CMK (cell line): ENCODE data around the gene HLTF.

Experiments
- DNase-seq: peaks from one replicate; pipeline ENCODE4 v3.0.0-alpha.2; 2010; ENCODE audit warnings: low read depth

Gene HLTF

DNA sequence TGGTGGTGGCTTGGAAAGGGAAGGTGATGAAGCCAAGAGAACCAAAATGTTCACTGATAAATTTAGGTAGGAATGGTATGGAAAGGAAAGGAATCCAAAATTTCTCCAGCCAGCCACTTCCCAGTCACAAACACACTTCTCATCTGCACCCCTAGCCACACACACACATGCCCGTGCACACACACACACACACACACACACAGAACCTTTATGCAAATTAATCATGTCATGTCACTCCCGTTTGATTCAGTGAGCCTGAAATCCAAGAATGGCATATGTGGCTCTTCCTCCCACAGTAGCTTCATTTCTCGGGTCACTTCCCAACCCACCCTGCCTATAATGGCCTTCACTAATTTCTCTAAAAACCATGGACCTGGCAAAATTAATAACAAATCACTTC, 3.1 kb upstream of the HLTF start:
- no peak for DNase-seq

DNA sequence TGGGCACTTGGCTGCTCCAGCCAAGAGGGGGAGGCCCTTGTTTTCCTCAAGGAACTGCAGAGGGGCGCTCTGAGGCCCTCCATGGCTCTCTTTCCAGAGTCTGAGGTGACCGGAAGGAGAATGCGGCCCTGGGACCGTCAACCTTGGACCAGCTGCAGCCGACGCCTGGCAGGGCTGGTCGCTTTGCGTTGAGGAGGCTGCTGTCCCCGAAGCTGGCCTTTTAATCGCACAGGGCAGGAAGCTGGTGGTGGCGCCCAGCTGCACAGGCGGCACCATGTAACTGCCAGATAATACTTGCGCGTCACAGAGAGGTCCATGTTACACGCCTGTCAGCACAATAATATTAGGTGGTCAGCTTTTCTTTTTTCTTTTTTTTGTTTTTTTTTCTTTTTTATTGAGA, 875 bp upstream of the HLTF start:
- no peak for DNase-seq

DNA sequence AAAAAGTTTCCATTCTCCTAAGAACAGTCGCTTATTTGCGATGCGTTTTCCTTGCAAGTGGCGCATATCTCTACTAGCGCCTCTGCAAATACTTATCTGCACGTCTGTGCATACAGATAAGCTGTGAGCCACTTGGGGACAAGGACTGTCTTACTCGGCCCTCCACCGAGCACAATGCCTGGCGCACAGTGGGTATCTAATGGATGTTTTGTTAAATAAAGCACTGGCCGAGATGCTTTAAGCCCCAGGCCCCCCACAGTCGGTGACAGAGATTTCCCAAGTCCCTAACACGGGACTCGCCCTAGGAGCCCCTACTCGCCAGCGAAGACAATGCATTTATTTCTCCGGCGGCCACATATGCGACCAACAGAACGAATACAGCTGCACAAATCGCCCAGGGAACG, 503 bp downstream of the HLTF start:
- peak; percentile 33 for DNase-seq

DNA sequence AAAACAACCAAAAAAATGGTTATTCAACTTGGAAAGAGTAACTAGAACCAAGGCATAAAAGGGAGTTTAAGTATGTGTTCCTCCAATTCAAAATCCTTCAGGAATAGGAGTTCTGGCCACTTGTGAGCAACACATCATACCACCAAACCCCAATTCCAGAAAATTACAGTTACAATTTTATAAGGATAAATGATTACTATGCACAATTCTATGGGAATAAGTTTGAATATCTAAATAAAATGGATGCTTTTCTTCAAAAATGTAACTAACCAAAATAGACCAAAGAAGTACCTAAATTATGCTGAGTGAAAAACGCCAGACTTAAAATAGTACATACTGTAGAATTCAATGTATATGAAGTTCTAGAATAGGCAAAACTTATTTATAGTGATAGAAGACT, 4.6 kb downstream of the HLTF start:
- no peak for DNase-seq

DNA sequence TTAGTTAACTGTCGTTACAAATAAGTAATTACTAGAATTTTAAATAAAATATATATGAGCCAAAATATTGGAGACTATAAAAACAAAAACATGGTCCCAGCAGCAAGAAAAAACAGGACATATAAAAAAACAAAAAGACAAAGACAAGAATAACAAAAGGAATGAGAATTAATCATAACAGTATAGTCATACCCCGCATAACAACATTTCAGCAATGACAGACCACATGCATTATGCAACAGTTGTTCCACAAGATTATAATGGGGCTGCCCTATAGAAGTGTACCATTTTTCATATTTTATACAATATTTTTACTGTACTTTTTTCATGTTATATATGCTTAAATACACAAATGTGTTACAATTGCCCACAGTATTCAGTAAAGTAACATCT, 5.6 kb downstream of the HLTF start:
- DNase-seq, result no peak

DNA sequence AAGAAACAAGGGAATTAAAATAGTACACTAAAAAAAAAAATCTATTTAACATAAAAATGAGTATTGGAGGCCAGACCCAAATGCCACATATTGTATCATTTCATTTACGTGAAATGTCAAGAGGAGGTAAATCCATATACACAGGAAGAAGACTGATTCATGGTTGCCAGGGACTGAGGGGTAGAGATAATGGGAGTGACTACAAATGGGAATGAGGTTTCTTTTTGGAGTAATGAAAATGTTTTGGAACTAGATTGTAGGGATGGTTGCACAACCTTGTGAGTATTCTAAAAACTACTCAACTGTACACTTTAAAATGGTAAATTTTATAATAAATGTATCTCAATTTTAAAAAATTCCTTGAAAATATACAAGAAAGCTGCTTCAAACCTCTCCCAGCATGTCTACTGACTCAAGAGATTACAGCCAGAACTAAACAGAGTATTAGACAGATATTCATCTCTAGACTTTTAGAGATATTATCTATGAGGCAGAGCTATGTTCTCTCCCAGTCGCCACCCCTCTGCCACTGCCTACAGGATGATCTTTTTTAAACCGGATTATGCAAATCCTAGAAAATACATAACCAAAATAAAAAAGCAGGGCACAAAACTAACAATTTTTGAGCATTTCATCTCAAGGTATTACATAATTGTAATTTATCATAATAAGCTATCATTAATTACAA, 6.2 kb downstream of the HLTF start:
- no peak for DNase-seq

DNA sequence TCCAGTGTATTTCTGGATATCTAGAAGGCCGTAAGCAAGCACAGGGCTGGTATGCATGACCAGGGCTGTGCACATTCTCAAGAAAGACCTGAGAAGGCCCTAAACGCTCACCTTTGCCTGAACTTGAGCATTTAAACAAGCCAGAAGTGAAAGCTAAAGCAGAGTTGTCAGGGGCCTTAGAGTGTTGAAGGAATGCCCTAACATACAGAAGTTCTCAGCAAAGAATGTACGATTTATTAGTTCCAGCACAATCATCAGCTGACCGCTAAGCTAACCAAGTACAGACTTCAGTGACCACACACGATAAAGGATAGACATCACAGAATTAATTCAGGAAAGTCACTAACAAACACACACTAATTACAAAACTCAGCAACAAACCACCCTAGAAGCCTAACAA, 8.7 kb downstream of the HLTF start:
- no peak for DNase-seq

DNA sequence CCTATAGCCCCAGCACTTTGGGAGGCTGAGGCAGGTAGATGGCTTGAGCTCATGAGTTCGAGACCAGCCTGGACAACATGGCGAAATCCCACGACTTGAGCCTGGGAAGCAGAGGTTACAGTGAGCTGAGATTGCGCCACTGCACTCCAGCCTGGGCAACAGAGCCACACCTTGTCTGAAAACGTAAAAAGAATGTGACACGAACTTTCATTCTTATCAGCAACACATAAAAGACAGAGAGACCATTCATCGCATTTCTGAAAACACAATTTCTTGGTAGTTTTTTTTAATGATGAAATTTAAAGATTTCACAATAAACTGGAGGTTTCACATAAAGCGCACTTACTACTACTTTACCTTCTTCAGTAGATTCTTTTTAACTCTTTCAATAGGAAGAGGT, 18.4 kb downstream of the HLTF start:
- no peak for DNase-seq

DNA sequence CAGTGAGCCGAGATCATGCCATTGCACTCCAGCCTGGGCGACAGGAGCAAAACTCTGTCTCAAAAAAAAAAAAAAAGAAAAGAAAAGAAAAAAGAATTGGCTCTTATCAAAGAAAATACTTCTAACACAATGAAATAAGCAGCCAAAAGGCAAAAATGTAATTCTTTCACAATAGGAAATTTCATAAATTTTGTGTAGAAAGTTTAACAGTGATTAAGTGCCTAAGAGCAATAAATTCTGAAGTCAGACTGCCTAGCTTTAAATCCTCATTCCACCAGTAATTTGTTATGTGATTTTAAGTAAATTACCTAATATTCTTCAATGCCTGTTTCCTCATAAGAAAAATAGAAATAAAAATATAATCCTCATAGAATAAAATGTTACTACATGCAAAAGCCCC, 24.6 kb downstream of the HLTF start:
- no peak for DNase-seq

DNA sequence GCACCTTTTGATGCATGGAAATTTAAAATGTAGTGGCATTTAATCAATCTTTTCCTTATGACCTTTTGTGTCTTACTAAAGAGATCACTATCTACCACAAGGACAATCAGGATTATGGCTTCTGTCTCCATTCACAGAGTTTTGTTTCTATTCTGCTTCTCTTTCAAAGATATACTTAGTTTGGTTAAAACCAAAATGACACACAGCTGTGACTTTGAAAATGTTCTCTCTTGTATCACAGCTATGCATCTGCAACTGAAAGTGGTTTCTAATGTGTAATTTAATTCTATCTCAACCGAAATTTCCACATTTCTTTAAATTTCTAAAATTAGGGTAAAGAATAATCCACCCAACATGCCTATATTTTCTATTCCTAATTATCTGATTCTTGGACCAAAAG, 27.7 kb downstream of the HLTF start:
- no peak for DNase-seq

DNA sequence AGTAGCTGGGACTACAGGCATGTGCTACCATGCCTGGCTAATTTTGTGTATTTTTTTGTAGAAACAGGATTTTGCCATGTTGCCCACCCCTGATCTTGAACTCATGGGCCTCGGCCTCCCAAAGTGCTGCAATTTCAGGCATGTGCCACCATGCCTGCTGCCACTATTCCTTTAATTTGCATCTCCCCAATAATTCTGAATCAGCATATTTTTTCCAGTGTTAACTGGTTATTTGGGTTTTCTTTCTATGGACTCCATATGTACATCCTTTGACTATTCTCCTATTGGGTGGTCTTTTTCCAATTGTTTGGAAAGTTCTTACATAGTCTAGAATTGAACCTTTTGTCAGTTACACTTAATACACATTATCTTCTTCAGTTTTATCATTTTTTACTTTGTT, 28.1 kb downstream of the HLTF start:
- no peak for DNase-seq

DNA sequence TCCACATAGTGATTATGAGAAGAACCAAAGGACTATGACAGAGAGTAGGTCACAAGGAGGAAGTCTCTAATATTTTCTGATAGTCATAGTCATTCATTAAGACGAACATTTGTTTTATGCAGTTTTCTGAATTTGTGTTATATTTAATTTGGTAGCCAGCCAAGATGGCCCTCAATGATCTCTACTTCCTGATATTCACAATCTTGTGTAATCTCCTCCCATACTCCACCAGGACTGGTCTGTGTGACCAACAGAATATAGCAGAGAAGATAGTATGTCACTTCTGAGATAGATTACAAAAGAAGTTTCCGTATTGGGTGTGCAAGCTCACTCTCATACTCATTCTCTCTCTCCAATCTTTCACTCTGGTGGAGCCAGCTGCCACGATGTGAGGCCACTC, 30.8 kb downstream of the HLTF start:
- no peak for DNase-seq

DNA sequence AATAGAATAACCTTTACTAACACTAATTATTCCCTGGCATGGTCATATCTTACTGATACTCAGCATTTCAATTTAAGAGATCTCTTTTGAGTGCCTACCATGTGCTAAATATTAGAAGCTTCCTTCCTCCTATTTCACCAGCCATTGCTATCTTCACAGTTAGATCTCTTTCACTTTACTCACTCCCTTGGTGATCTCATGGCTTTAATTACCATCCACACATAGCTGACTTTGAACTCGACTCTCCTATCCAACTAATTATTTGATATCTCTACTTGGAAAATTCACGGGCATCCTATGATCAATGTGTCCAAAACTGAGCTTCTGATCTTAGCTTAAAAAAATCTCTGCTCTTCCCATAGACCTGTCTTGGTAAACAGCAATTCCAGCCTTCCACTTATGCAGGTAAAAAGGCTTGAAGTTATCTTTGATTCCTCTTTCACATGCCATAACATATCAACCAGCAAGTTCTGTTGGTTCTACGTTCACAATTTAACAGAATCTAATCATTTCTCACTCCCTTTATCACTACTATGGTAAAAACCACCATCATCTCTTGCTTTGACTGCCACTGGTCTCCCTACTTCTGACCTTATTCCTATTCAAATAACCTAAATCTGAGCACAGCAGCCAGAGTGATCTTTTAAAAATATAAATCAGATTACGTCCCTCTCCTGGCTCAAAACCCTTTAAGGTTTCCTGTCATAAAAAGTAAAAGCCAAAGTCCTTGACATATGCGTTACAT, 41.8 kb downstream of the HLTF start:
- no peak for DNase-seq

DNA sequence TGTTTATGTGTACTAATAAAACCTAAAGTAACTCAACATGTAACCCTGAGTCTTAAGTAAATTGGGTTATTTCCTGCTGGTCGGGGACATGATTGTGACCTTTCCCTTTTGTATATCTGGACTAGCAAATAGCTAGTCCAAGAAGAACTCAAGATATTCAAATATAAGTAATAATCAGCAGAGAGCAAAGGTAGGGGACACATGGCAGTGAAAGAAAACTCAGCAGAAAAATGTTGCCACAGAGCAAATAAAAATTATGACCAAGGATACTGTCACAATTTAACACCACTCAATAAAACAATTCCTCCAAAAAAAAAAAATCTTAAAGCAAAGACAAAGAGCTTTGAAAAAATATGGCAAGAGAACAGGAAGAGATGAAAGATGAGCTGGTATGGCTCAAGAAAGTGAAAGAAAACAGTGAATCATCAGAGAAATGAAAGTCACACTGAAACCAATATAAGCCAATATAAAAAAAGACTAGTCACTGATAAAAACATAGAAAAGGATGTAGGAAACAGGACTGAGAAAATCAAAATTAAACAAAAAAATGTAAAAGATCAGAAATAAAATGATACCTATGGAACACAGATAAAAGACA, 43.4 kb downstream of the HLTF start:
- no peak for DNase-seq

DNA sequence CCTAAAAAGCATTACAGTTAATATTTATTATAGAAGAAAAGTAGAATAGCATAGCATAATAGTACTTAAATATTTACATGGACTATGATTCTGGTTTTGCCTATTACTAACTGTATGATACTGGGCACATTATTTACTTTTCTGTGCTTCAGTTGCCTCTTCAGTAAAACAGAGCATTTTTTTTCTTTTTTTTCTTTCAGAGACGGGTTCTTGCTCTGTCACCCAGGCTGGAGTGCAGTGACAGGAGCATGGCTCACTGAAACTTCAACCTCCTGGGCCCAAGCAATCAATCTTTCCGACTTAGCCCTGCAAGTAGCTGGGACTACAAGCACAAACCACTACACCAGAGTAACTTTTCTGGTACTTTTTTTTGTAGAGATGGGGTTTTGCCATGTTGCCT, 48.0 kb downstream of the HLTF start:
- no peak for DNase-seq

DNA sequence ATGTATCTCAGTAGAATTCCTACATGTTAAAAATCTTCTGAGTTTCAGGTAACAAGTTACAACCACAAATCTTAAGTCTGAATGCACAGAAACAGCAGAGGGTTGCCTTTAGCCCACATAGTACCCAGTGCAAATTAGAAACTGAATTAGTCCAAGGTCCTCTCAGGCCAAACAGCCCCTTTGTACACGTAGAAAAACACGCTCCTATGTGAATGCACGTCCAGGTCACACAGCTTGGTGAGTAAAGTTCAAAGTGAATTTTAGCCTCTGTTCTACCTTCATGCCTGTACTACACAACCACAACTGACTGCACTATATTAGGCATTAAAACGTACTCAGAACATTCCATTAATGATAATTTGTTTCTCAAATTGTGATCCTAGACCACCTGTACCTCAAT, 48.6 kb downstream of the HLTF start:
- no peak for DNase-seq

DNA sequence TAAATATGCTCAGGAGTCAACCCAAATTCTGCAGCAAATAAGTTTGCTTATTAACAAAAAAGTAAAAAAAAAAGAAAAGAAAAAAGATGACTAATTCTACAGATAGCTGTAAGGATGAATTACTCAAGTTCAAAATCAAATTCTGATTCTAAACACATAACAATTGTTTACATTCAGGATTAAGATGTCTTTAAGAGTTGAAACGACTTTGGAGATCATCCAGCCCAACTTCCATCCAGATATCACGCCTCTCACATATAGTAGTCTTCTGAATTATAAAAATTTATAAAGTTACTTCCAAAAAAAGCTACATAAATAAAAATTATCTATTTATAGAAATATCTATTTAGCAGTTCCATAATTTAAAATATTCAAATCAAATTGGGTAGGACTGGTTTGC, 55.2 kb downstream of the HLTF start:
- no peak for DNase-seq

DNA sequence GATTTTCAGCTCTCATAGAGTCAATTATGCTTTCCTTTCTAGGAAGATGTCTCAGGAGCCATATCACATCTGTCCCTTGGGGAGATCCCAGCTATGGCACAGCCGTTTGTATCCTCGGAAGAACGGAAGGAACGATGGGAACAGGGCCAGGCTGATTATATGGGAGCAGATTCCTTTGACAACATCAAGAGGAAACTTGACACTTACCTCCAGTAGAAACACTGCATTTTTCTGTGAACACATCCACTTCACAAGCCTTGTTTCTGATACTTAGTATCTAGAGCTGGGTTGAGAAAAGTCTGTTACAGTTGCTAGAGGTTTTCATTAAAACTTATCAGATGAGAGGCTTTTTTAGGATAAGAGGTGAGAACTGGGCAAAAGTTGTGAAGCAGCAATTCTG, 59.6 kb downstream of the HLTF start:
- DNase-seq, result no peak

DNA sequence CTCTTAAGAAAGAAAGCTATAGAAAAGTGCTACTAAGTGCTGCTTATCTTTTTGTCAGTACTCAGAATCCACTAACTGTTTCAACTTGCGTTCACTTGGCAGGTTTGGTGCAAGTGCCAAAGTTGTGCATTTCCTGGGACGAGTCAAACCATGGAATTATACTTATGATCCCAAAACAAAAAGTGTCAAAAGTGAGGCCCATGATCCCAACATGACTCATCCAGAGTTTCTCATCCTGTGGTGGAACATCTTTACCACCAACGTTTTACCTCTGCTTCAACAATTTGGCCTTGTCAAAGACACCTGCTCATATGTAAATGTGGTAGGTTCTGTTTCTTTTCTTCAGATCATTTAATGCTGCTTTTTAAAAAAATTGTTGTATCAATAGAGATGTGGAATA, 62.4 kb downstream of the HLTF start:
- DNase-seq, result no peak

DNA sequence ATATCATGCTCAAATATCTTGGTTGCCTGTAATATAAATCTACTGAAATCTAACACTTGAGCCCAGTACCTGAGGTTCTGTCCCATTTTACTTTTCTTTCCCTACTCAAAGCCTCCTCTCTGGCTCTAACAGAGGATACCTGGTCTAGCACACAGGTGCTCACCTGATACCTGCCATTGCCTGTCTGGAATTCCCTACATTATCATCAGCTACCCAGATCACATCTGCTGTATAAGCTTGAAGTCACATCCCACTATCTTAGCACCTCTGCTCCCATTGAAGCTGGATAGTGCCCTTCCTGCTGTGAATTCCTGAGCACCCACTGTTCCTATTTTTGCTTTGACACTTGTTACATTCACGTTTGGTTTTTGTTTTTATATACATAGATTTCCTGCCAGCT, 64.5 kb downstream of the HLTF start:
- no peak for DNase-seq

DNA sequence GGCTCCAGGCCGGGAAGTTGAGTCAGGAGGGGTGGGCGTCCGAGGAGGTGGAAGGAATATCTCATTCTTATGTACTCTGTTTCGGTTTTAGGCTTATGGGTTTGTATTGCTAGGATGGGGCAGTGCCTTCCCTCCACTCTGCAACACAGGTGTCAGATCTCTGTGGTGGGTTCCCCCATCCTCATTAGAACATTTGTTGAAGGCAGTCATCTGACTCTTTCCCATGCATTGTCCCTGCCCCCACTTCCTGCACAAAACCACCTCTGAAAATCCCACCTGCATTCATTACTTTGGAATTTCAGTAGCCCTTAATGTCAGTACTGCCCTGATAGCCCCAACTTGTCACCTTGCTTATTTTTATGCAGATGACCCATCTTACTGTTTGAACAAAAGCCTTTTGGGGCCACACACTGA, 65.5 kb downstream of the HLTF start:
- DNase-seq, result no peak

DNA sequence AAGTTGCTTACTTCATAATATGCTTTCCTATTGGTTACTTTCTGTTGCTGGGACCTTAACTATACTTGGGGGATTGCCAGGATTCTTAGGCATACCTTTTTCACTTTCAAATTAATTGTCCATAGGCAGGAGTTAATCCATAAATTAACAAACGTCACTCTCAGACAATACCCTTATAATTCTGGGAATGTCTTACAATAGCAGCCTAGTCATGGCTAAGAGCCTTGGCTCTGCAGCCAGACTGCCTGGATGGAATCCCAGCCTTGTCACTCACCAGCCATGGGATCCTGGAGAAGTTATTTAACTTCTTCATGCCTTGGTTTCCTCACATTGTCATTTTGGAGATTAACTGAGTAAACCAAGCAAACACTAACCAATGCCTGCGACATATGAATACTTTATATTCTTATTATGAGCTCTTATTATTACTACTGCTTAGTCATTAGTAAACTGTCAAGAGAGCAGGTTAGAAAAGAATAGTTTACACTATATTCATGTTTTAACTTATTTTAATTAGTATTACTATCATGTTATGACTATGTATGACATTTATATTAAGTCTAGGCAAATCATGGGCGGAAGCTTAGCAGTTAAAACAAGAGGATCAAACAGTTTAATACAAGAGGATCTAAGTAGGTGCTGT, 66.0 kb downstream of the HLTF start:
- no peak for DNase-seq

DNA sequence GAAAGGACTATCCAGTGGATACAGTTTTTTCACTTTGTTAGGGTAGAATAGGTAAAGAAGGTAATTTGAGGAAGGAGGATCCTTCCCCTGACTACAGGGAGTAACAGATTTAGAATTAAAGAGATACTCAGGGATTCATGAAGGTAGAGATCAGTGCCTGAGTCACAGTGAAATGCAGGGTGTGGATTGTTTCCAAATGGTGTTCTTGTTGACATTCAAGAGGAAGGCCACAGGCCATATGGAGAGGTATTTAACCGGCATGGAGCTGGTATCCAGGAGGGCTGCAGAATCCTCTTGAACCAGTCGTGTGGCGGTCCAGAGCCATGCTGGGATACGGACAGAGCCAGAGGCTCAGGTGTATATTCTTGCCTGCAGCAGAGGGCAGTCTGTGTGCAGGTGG, 66.8 kb downstream of the HLTF start:
- DNase-seq, result no peak
